ENCODE measurements around the gene GFOD2. TPM values are rescaled to one million over a fixed set of nuclear protein-coding genes. Genes with fewer than 3 reads are reported as not detected.
A peak's percentile ranks its signal among the peaks of the same experiment; 100 is the strongest.

The GFOD2 gene
- total and polyA plus RNA-seq, 2 of the 13 experiments (the other 11 are each of a cell fraction or from before 2014, with no cell fraction given) = 11.1 to 17.2 TPM

DNA sequence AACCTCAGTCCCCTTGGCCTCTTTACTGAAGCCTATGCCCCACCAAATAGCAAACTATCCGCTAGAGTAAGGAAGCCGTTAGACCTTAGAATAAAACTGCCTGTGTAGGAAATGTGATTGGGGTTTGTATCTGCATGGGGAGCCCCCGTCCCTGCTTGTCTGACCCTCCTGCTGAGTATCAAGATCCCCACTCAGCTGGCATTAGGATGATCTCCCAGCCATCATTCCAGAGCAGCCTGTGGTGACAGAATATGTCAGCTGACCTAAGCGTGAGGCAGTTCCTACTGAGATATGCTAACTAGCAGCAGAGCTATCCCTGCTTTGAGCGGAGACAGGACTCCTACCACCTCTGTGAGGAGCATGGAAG, 645 bp upstream of the GFOD2 start:
- in situ Hi-C loops (cut with HindIII; ENCODE audit: extremely low pct_ligation_motif_present, low pct_unique_long_range_greater_than_20kb) = no loop called here
- peak overlapping the region; percentile 67 for H3K27ac ChIP-seq (ENCODE audit: extremely low read length, insufficient read depth, low read length)
- no peak for FAIRE-seq
- TF ChIP-seq STAG1 (CRISPR knock-in tag; IDR thresholded peaks at IDR 0.05) = no peak
- TF ChIP-seq NFATC3 (CRISPR knock-in tag; IDR thresholded peaks at IDR 0.05) = no peak
- no peak for TF ChIP-seq SYNCRIP (IDR thresholded peaks at IDR 0.05; ENCODE audit: insufficient read depth, low read depth, low read length)
- TF ChIP-seq STAT5B (CRISPR knock-in tag; IDR thresholded peaks at IDR 0.05) = no peak
- 0 out of 2 replicates have a peak, but pooled peaks have one; percentile 34 for TF ChIP-seq ZNF354B (CRISPR knock-in tag; IDR thresholded peaks at IDR 0.05)
- 0 out of 2 replicates have a peak, but pooled peaks have one; percentile 4 for TF ChIP-seq ZNF143 (CRISPR knock-in tag; IDR thresholded peaks at IDR 0.05)
- no peak for TF ChIP-seq ZNF160 (CRISPR knock-in tag; IDR thresholded peaks at IDR 0.05)
- no peak; the same call in 1 of the 2 replicates for TF ChIP-seq ZNF782 (CRISPR knock-in tag; IDR thresholded peaks at IDR 0.05; ENCODE audit: borderline replicate concordance)
- peak; percentile 86 for TF ChIP-seq TGIF2 (CRISPR knock-in tag; IDR thresholded peaks at IDR 0.05)
- peak; percentile 33; the same call in 1 of the 2 replicates for TF ChIP-seq KDM5A (IDR thresholded peaks at IDR 0.05; ENCODE audit: borderline replicate concordance, low read length)
- TF ChIP-seq RBM22 (optimal IDR thresholded peaks at IDR 0.05; ENCODE audit: low read length) = peak; percentile 10
- no peak for TF ChIP-seq FOSL2 (CRISPR knock-in tag; IDR thresholded peaks at IDR 0.05)
- TF ChIP-seq, protein P1, sequence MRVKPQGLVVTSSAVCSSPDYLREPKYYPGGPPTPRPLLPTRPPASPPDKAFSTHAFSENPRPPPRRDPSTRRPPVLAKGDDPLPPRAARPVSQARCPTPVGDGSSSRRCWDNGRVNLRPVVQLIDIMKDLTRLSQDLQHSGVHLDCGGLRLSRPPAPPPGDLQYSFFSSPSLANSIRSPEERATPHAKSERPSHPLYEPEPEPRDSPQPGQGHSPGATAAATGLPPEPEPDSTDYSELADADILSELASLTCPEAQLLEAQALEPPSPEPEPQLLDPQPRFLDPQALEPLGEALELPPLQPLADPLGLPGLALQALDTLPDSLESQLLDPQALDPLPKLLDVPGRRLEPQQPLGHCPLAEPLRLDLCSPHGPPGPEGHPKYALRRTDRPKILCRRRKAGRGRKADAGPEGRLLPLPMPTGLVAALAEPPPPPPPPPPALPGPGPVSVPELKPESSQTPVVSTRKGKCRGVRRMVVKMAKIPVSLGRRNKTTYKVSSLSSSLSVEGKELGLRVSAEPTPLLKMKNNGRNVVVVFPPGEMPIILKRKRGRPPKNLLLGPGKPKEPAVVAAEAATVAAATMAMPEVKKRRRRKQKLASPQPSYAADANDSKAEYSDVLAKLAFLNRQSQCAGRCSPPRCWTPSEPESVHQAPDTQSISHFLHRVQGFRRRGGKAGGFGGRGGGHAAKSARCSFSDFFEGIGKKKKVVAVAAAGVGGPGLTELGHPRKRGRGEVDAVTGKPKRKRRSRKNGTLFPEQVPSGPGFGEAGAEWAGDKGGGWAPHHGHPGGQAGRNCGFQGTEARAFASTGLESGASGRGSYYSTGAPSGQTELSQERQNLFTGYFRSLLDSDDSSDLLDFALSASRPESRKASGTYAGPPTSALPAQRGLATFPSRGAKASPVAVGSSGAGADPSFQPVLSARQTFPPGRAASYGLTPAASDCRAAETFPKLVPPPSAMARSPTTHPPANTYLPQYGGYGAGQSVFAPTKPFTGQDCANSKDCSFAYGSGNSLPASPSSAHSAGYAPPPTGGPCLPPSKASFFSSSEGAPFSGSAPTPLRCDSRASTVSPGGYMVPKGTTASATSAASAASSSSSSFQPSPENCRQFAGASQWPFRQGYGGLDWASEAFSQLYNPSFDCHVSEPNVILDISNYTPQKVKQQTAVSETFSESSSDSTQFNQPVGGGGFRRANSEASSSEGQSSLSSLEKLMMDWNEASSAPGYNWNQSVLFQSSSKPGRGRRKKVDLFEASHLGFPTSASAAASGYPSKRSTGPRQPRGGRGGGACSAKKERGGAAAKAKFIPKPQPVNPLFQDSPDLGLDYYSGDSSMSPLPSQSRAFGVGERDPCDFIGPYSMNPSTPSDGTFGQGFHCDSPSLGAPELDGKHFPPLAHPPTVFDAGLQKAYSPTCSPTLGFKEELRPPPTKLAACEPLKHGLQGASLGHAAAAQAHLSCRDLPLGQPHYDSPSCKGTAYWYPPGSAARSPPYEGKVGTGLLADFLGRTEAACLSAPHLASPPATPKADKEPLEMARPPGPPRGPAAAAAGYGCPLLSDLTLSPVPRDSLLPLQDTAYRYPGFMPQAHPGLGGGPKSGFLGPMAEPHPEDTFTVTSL (CRISPR knock-in tag; IDR thresholded peaks at IDR 0.05; ENCODE audit: borderline replicate concordance) = peak; percentile 59; the same call in 1 of the 2 replicates
- TF ChIP-seq MED13 (CRISPR knock-in tag; IDR thresholded peaks at IDR 0.05) = 0 out of 2 replicates have a peak, but pooled peaks have one; percentile 4
- TF ChIP-seq, protein P2, sequence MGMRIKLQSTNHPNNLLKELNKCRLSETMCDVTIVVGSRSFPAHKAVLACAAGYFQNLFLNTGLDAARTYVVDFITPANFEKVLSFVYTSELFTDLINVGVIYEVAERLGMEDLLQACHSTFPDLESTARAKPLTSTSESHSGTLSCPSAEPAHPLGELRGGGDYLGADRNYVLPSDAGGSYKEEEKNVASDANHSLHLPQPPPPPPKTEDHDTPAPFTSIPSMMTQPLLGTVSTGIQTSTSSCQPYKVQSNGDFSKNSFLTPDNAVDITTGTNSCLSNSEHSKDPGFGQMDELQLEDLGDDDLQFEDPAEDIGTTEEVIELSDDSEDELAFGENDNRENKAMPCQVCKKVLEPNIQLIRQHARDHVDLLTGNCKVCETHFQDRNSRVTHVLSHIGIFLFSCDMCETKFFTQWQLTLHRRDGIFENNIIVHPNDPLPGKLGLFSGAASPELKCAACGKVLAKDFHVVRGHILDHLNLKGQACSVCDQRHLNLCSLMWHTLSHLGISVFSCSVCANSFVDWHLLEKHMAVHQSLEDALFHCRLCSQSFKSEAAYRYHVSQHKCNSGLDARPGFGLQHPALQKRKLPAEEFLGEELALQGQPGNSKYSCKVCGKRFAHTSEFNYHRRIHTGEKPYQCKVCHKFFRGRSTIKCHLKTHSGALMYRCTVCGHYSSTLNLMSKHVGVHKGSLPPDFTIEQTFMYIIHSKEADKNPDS (CRISPR knock-in tag; IDR thresholded peaks at IDR 0.05) = 0 out of 2 replicates have a peak, but pooled peaks have one; percentile 12
- peak; percentile 30; the same call in 1 of the 2 replicates for TF ChIP-seq SSRP1 (CRISPR knock-in tag; IDR thresholded peaks at IDR 0.05)
- peak; percentile 69; the same call in 1 of the 2 replicates for TF ChIP-seq ZNF816 (CRISPR knock-in tag; IDR thresholded peaks at IDR 0.05; ENCODE audit: borderline replicate concordance)
- TF ChIP-seq TARDBP (CRISPR knock-in tag; IDR thresholded peaks at IDR 0.05) = peak; percentile 56; the same call in 1 of the 2 replicates
- TF ChIP-seq DNMT1 (CRISPR knock-in tag; IDR thresholded peaks at IDR 0.05) = peak; percentile 56; the same call in 1 of the 2 replicates

More for the DNA sequence above, 645 bp upstream of the GFOD2 start:
- TSS peak; percentile 99 for BruUV-seq (replicated peaks)
- WGBS (ENCODE audit: low lambda C conversion rate) = 8% methylated on average over 4 of the region's 5 CpGs
- Histone ChIP-seq H3K4me2 (ENCODE audit: low read depth, low read length) (peak overlapping the region; percentile 94), H3K9ac (ENCODE audit: insufficient read depth, low read depth, low read length) (peak overlapping the region; percentile 93), H3K4me1 (ENCODE audit: insufficient read depth, low read length) (peaks cover 42% of the 10 kb centered on the region), H3K4me3 (replicated peaks in 1 of 3; ENCODE audit: insufficient read depth in 1 of 3, low read depth in 2 of 3, low read length in 3 of 3) (peak overlapping the region; percentile 93 to 94 (median 94)), H3K27me3 (ENCODE audit: control insufficient read depth in 1 of 2, insufficient read depth in 2 of 2, low read length in 2 of 2) (no peaks in the 10 kb centered on the region; a peak in 1 of 5 replicates), H2AFZ (ENCODE audit: low read length) (peak overlapping the region; percentile 94), H3K9me3 (ENCODE audit: low read length) (no peaks in the 10 kb centered on the region), H4K20me1 (ENCODE audit: insufficient read depth, low read length) (no peaks in the 10 kb centered on the region), H3K79me2 (ENCODE audit: insufficient read depth, low read length) (peaks cover 32% of the 10 kb centered on the region), H3K36me3 (replicated peaks in 1 of 2; ENCODE audit: control insufficient read depth in 1 of 2, insufficient read depth in 2 of 2, low read length in 2 of 2) (peaks cover under 1 to 7% of the 10 kb centered on the region in 2 experiments; a peak in 3 of 5 replicates)
- POLR2A ChIA-PET = interaction anchor here (0.6 to 2.5 kb wide), 15 partner anchors 8 to 247 kb away, joined by 3 to 18 read pairs (median 4); partner anchors contain the start of genes RANBP10 and TSNAXIP1
- intact Hi-C loops (cut with micrococcal nuclease; ENCODE audit: unreplicated experiment) = loop anchor here (5.0 kb wide), 1 partner anchor 88 kb away; the partner anchor contains the start of genes RANBP10 and TSNAXIP1
- peak; percentile 48 for DNase-seq (ENCODE audit: low spot score)
- ATAC-seq = peak; percentile 68
- CTCF ChIA-PET (ENCODE audit: low intra/inter-chr PET ratio, low total read pairs) = no interaction called here
